Suprapubic skin (tissue), 4 donors: ENCODE results near the gene SYF2. TPM values are rescaled to one million over a fixed set of nuclear protein-coding genes. Genes with fewer than 3 reads are reported as not detected.
"Not testable (repeated sequence)": the region's sequence is repeated elsewhere in the genome, so short reads cannot be mapped to it uniquely, and the experiment has no call there.

Experiments used
- DNase-seq, 2 donors: peaks; one replicate each; pipeline ENCODE4 v3.0.0-alpha.2; 2019; ENCODE audit warnings: low spot score in 2 of 2
- H3K27ac ChIP-seq: fragments of 200-600 bp; sonication (generic); one replicate; pipeline ENCODE4 v1.5.1; 2019
- H3K27me3 ChIP-seq: fragments of 200-600 bp; sonication (generic); one replicate; pipeline ENCODE4 v1.5.1; 2019
- H3K36me3 ChIP-seq: fragments of 200-600 bp; sonication (generic); one replicate; pipeline ENCODE4 v1.5.1; 2019
- H3K4me1 ChIP-seq: fragments of 200-600 bp; sonication (generic); one replicate; pipeline ENCODE4 v1.5.1; 2019
- H3K4me3 ChIP-seq: fragments of 200-600 bp; sonication (generic); one replicate; pipeline ENCODE4 v1.5.1; 2019; ENCODE audit warnings: mild to moderate bottlenecking
- H3K9me3 ChIP-seq: fragments of 200-600 bp; sonication (generic); one replicate; pipeline ENCODE4 v1.5.1; 2019
- CTCF ChIP-seq, 2 donors: fragments of 200-600 bp in 1 of 2; fragments of 450-650 bp in 1 of 2; sonication (generic) in 1 of 2; IDR thresholded peaks; one replicate each; pipeline ENCODE4 v1.5.1; 2016 to 2019; ENCODE audit warnings: antibody characterized with exemption in 2 of 2, mild to moderate bottlenecking in 1 of 2, moderate library complexity in 1 of 2
- EP300 ChIP-seq: sonication (generic); formaldehyde crosslinking; IDR thresholded peaks from one replicate; pipeline ENCODE4 v1.6.1; 2017; ENCODE audit warnings: antibody characterized with exemption
- POLR2A ChIP-seq, 2 donors: fragments of 450-650 bp; IDR thresholded peaks; one replicate each; pipeline ENCODE4 v1.6.1; 2017; ENCODE audit warnings: antibody characterized with exemption in 2 of 2, mild to moderate bottlenecking in 2 of 2, moderate library complexity in 2 of 2
- POLR2AphosphoS5 ChIP-seq, 3 donors: sonication (generic); formaldehyde crosslinking; IDR thresholded peaks; one replicate each; pipeline ENCODE4 v1.6.1; 2017; ENCODE audit warnings: antibody characterized with exemption in 3 of 3
- WGBS: methylation state at CpG from one replicate; pipeline ENCODE4 v1.1.5; 2018; 5-methylcytosine and 5-hydroxymethylcytosine counted together
- total RNA-seq, 4 donors: library from RNA; depleted of rRNA; stranded (reverse); fragments of >200 nt; gene quantifications; one replicate each; pipeline ENCODE4 v1.1.0, GENCODE V29; 2016

The SYF2 gene
- total RNA-seq = 10 to 100 TPM; 37.2 to 57.9 (median 46.2) TPM

- peak within 1 kb of the TSS; percentile 98 for H3K27ac ChIP-seq
- H3K4me3 ChIP-seq = peak within 1 kb of the TSS; percentile 97
- no peak for TF ChIP-seq EP300
- peak; percentile 34 to 90 for TF ChIP-seq POLR2A (IDR thresholded peaks at IDR 0.05)
- peak; percentile 66 to 86 (median 72) for TF ChIP-seq POLR2AphosphoS5 (IDR thresholded peaks at IDR 0.05)
- no peak for TF ChIP-seq CTCF (IDR thresholded peaks at IDR 0.05)
- WGBS = 1% methylated on average over 34 of the region's 54 CpGs
- H3K9me3 ChIP-seq = no peaks in the 10 kb centered on the region
- no peaks in the 10 kb centered on the region for H3K27me3 ChIP-seq
- H3K4me1 ChIP-seq = peaks cover 30% of the 10 kb centered on the region
- peak; percentile 96 to 97 for DNase-seq
- H3K36me3 ChIP-seq = peaks cover 36% of the 10 kb centered on the region
These were observed at the start of gene SYF2 for GRCh38 chr1:25232027-25232865. TSS of gene SYF2 (minus strand) at chr1:25232502. CDS start at chr1:25232467, 35 bp downstream.

- H3K4me3 ChIP-seq, H3K27me3 ChIP-seq, H3K27ac ChIP-seq, H3K36me3 ChIP-seq, H3K4me1 ChIP-seq, DNase-seq, H3K9me3 ChIP-seq: not testable (repeated sequence)
- WGBS = 77% methylated on average over 3 of the region's 5 CpGs
These were observed 47.4 kb upstream of the SYF2 start for GRCh38 chr1:25279693-25280111.

- WGBS = 60% methylated on average over 1 of the region's 8 CpGs
These were observed 46.5 kb upstream of the SYF2 start for GRCh38 chr1:25278790-25279189.

GRCh38 chr1:25278358-25278757, 46.1 kb upstream of the SYF2 start:
- H3K9me3 ChIP-seq, H3K27ac ChIP-seq, H3K27me3 ChIP-seq, H3K36me3 ChIP-seq, DNase-seq, H3K4me1 ChIP-seq, H3K4me3 ChIP-seq: not testable (repeated sequence)
- 46% methylated on average over 2 of the region's 2 CpGs for WGBS

More at GRCh38 chr1:25278790-25279189, 46.5 kb upstream of the SYF2 start:
- DNase-seq, H3K9me3 ChIP-seq, H3K27me3 ChIP-seq, H3K27ac ChIP-seq, H3K4me1 ChIP-seq, H3K4me3 ChIP-seq, H3K36me3 ChIP-seq: not testable (repeated sequence)

- WGBS = 100% methylated on average over 1 of the region's 1 CpG
- H3K4me3 ChIP-seq, H3K27me3 ChIP-seq, H3K9me3 ChIP-seq, H3K27ac ChIP-seq, H3K4me1 ChIP-seq, DNase-seq, H3K36me3 ChIP-seq: not testable (repeated sequence)
These were observed 45.0 kb upstream of the SYF2 start for GRCh38 chr1:25277295-25277694.

GRCh38 chr1:25275648-25276047, 43.3 kb upstream of the SYF2 start:
- H3K27me3 ChIP-seq, DNase-seq, H3K4me3 ChIP-seq, H3K36me3 ChIP-seq, H3K27ac ChIP-seq, H3K4me1 ChIP-seq, H3K9me3 ChIP-seq: not testable (repeated sequence)
- WGBS = 73% methylated on average over 4 of the region's 4 CpGs

GRCh38 chr1:25272238-25272637, 39.9 kb upstream of the SYF2 start, which contains the start of gene RHD:
TSS of gene RHD (plus strand) at chr1:25272509. CDS start at chr1:25272548, 39 bp downstream.
- not testable (repeated sequence) for DNase-seq, H3K27ac ChIP-seq, H3K36me3 ChIP-seq, H3K4me3 ChIP-seq, H3K4me1 ChIP-seq, H3K9me3 ChIP-seq, H3K27me3 ChIP-seq
- WGBS = 91% methylated on average over 8 of the region's 8 CpGs

GRCh38 chr1:25268143-25268760, 36.0 kb upstream of the SYF2 start:
- H3K27me3 ChIP-seq, H3K4me1 ChIP-seq, DNase-seq, H3K9me3 ChIP-seq, H3K36me3 ChIP-seq: not testable (repeated sequence)
- H3K4me3 ChIP-seq = peak overlapping the region; percentile 60
- WGBS = 41% methylated on average over 14 of the region's 14 CpGs
- peak overlapping the region; percentile 93 for H3K27ac ChIP-seq

GRCh38 chr1:25267288-25268142, 35.2 kb upstream of the SYF2 start:
- WGBS = 0% methylated on average over 1 of the region's 56 CpGs
- peak; percentile 73 to 89 for DNase-seq
- H3K4me3 ChIP-seq = peak overlapping the region; percentile 60

GRCh38 chr1:25266554-25267287, 34.4 kb upstream of the SYF2 start:
- DNase-seq, H3K9me3 ChIP-seq, H3K27ac ChIP-seq, H3K4me1 ChIP-seq, H3K27me3 ChIP-seq, H3K36me3 ChIP-seq: not testable (repeated sequence)
- peak overlapping the region; percentile 60 for H3K4me3 ChIP-seq
- 0% methylated on average over 6 of the region's 45 CpGs for WGBS

More at GRCh38 chr1:25267288-25268142, 35.2 kb upstream of the SYF2 start:
- H3K36me3 ChIP-seq, H3K4me1 ChIP-seq, H3K27me3 ChIP-seq, H3K9me3 ChIP-seq: not testable (repeated sequence)
- peak overlapping the region; percentile 93 for H3K27ac ChIP-seq

GRCh38 chr1:25260336-25260735, 28.0 kb upstream of the SYF2 start:
- not testable (repeated sequence) for DNase-seq, H3K4me3 ChIP-seq, H3K4me1 ChIP-seq, H3K9me3 ChIP-seq, H3K36me3 ChIP-seq, H3K27me3 ChIP-seq
- peak overlapping the region; percentile 10 for H3K27ac ChIP-seq
- 85% methylated on average over 3 of the region's 3 CpGs for WGBS
